ENCODE data around the gene ZNF398.
A peak's percentile ranks its signal among the peaks of the same experiment; 100 is the strongest.

ZNF398 gene

DNA sequence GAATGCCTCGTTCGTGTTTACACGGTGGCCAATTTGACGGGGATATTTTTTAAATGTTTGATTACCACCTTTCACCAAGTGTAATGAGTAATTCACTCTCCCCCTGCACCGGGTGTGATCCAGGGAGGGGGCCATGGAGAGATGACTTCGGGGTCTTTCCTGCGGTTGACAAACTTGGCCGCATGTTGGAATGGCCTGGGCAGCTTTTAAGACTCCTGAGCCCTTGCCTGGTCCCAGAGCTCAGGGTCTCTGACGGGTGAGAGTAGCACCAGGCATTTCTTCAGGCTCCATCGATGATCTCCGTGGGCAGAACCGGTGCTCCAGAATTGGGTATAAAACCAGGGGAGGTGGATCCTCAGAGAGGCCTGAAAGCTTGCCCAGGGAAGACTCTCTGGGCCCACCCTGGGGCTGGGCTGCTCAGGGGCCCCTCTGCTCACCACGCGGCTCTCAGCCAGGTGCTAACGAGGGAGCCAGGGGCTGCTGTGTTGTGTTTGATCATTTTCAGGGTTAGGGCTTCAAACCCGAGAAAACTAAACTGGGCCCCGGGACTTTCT, 49.0 kb downstream of the ZNF398 start:
- H3K9me3 ChIP-seq (ENCODE audit: control insufficient read depth, insufficient read depth, low read depth, low read length): no peaks in the 10 kb centered on the region
- peak overlapping the region; percentile 99 for H3K4me3 ChIP-seq (ENCODE audit: low read depth, low read length)
- H3K4me1 ChIP-seq (ENCODE audit: control insufficient read depth, insufficient read depth, low read length): no peaks in the 10 kb centered on the region
- H3K27ac ChIP-seq (ENCODE audit: extremely low read depth, low read depth, low read length): peak overlapping the region; percentile 95
- POLR2A ChIA-PET: interaction anchor here (1.2 to 2.1 kb wide), 7 partner anchors 9 to 428 kb away, joined by 3 to 12 read pairs (median 4); partner anchors contain the start of genes ZNF398 and ZNF783
- CTCF ChIA-PET: interaction anchor here (0.7 to 2.1 kb wide), 10 partner anchors 9 to 226 kb away, joined by 3 to 7 read pairs (median 4); partner anchors contain the start of gene ZNF398
- peaks cover 16 to 45% of the 10 kb centered on the region in 2 experiments for H3K36me3 ChIP-seq (ENCODE audit: control insufficient read depth in 2 of 2, insufficient read depth in 1 of 2, low read length in 2 of 2)
- TF ChIP-seq, protein P1, sequence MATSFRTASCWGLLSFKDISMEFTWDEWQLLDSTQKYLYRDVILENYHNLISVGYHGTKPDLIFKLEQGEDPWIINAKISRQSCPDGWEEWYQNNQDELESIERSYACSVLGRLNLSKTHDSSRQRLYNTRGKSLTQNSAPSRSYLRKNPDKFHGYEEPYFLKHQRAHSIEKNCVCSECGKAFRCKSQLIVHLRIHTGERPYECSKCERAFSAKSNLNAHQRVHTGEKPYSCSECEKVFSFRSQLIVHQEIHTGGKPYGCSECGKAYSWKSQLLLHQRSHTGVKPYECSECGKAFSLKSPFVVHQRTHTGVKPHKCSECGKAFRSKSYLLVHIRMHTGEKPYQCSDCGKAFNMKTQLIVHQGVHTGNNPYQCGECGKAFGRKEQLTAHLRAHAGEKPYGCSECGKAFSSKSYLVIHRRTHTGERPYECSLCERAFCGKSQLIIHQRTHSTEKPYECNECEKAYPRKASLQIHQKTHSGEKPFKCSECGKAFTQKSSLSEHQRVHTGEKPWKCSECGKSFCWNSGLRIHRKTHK (tag by site-specific recombination; IDR thresholded peaks at IDR 0.05): no peak
- peak; percentile 70 for TF ChIP-seq ZNF335 (tag by site-specific recombination; conservative IDR thresholded peaks at IDR 0.05)
- TF ChIP-seq ZBTB17 (tag by site-specific recombination; IDR thresholded peaks at IDR 0.05): peak; percentile 91
- TF ChIP-seq, protein P2, sequence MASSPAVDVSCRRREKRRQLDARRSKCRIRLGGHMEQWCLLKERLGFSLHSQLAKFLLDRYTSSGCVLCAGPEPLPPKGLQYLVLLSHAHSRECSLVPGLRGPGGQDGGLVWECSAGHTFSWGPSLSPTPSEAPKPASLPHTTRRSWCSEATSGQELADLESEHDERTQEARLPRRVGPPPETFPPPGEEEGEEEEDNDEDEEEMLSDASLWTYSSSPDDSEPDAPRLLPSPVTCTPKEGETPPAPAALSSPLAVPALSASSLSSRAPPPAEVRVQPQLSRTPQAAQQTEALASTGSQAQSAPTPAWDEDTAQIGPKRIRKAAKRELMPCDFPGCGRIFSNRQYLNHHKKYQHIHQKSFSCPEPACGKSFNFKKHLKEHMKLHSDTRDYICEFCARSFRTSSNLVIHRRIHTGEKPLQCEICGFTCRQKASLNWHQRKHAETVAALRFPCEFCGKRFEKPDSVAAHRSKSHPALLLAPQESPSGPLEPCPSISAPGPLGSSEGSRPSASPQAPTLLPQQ (tag by site-specific recombination; IDR thresholded peaks at IDR 0.05): peak; percentile 79
- TF ChIP-seq, protein P3, sequence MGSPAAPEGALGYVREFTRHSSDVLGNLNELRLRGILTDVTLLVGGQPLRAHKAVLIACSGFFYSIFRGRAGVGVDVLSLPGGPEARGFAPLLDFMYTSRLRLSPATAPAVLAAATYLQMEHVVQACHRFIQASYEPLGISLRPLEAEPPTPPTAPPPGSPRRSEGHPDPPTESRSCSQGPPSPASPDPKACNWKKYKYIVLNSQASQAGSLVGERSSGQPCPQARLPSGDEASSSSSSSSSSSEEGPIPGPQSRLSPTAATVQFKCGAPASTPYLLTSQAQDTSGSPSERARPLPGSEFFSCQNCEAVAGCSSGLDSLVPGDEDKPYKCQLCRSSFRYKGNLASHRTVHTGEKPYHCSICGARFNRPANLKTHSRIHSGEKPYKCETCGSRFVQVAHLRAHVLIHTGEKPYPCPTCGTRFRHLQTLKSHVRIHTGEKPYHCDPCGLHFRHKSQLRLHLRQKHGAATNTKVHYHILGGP (tag by site-specific recombination; IDR thresholded peaks at IDR 0.05): no peak
- peak; percentile 9; the same call in 1 of the 2 replicates for TF ChIP-seq ZNF341 (tag by site-specific recombination; IDR thresholded peaks at IDR 0.05; ENCODE audit: low read depth)
- TF ChIP-seq, protein P4, sequence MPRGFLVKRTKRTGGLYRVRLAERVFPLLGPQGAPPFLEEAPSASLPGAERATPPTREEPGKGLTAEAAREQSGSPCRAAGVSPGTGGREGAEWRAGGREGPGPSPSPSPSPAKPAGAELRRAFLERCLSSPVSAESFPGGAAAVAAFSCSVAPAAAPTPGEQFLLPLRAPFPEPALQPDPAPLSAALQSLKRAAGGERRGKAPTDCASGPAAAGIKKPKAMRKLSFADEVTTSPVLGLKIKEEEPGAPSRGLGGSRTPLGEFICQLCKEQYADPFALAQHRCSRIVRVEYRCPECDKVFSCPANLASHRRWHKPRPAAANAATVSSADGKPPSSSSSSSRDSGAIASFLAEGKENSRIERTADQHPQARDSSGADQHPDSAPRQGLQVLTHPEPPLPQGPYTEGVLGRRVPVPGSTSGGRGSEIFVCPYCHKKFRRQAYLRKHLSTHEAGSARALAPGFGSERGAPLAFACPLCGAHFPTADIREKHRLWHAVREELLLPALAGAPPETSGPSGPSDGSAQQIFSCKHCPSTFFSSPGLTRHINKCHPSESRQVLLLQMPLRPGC (tag by site-specific recombination; IDR thresholded peaks at IDR 0.05): no peak
- no peak for TF ChIP-seq ZNF514 (tag by site-specific recombination; IDR thresholded peaks at IDR 0.05)
- TF ChIP-seq ZNF133 (tag by site-specific recombination; IDR thresholded peaks at IDR 0.05): no peak
- no peak for TF ChIP-seq ZNF184 (tag by site-specific recombination; IDR thresholded peaks at IDR 0.05)
- no peak for TF ChIP-seq ZNF16 (tag by site-specific recombination; IDR thresholded peaks at IDR 0.05; ENCODE audit: low read depth)
- TF ChIP-seq SP2 (tag by site-specific recombination; IDR thresholded peaks at IDR 0.05): no peak
- no peak for TF ChIP-seq ZSCAN23 (tag by site-specific recombination; IDR thresholded peaks at IDR 0.05)
- TF ChIP-seq ZNF292 (tag by site-specific recombination; IDR thresholded peaks at IDR 0.05; ENCODE audit: borderline replicate concordance, low read depth): no peak
- TF ChIP-seq ZNF76 (tag by site-specific recombination; IDR thresholded peaks at IDR 0.05; ENCODE audit: borderline replicate concordance, low read depth): no peak
- peak; percentile 43; the same call in 1 of the 2 replicates for TF ChIP-seq ZFP69B (tag by site-specific recombination; IDR thresholded peaks at IDR 0.05)
- TF ChIP-seq ZIC2 (tag by site-specific recombination; IDR thresholded peaks at IDR 0.05): peak; percentile 34
- no peak for TF ChIP-seq BCL11B (tag by site-specific recombination; IDR thresholded peaks at IDR 0.05; ENCODE audit: low read depth)
- TF ChIP-seq, protein P5, sequence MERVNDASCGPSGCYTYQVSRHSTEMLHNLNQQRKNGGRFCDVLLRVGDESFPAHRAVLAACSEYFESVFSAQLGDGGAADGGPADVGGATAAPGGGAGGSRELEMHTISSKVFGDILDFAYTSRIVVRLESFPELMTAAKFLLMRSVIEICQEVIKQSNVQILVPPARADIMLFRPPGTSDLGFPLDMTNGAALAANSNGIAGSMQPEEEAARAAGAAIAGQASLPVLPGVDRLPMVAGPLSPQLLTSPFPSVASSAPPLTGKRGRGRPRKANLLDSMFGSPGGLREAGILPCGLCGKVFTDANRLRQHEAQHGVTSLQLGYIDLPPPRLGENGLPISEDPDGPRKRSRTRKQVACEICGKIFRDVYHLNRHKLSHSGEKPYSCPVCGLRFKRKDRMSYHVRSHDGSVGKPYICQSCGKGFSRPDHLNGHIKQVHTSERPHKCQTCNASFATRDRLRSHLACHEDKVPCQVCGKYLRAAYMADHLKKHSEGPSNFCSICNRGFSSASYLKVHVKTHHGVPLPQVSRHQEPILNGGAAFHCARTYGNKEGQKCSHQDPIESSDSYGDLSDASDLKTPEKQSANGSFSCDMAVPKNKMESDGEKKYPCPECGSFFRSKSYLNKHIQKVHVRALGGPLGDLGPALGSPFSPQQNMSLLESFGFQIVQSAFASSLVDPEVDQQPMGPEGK (tag by site-specific recombination; IDR thresholded peaks at IDR 0.05): no peak
- TF ChIP-seq GLIS2 (tag by site-specific recombination; IDR thresholded peaks at IDR 0.05): peak; percentile 35; the same call in 1 of the 2 replicates
- no peak for TF ChIP-seq ZNF529 (tag by site-specific recombination; IDR thresholded peaks at IDR 0.05; ENCODE audit: insufficient replicate concordance)

Measured in HEK293 (cell line).